ENCODE data around the gene STX1B.
"Not testable (repeated sequence)": the region's sequence is repeated elsewhere in the genome, so short reads cannot be mapped to it uniquely, and the experiment has no call there.

The STX1B gene

DNA sequence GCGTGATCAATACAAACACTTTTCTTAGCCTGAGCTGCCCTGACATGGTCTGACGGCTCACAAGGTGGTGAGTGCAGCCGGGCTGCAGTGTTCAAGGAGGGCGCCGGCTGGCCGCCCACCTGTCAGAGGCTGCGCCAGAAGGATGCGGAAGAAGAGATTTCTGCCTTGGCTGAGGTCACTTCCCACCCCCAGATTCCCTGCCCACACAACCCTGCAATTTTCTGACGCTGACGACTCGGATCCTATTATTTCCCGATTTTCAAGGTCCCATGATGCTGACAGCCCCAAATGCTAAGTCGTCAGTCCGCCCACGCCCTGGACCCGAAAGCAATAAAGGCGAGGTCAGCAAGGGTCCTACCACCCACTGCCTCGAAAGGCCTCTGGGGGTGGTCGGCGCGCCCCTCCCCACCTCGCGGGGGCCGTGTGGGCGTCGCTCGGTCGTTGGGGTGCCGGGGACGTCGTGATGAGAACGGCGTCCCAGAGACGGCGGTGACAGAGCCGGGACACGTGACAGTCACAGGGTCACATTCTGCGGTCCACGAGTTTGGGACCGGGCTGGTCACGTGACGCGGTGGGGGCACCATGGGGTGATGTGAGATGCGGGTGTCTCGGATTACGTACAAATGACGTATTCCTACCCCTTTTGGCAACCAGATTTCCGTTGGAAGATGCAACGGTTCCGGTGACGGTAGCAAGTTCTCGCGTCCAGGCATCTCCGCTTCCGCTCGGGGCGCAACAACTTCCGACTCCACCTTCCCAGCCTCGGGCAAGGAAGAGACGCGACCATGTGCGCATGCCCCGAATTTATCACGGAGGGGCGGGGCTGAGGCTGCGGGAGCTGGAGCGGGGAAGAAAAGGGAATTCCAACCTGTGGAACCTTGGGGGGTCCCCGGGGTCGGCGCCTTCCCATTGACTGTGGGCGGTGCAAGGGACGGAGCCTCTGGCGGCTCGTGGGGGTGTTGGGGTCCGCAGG lies 22.6 kb upstream of the STX1B start, which contains the start of gene STX4:
Gene STX4, plus strand, starts transcription at position 823 of the 973 bp plus-strand sequence. CDS start 248 bp downstream, outside the sequence.
- H3K4me1 ChIP-seq (ENCODE audit: control insufficient read depth, insufficient read depth, low read length), result peaks cover 5% of the 10 kb centered on the region; the same call in 1 of the 2 replicates
- peak within 1 kb of the TSS; percentile 87 for H3K4me3 ChIP-seq (ENCODE audit: low read depth, low read length)
- H3K9me3 ChIP-seq (ENCODE audit: control insufficient read depth, insufficient read depth, low read depth, low read length), result no peaks in the 10 kb centered on the region
- peak within 1 kb of the TSS; percentile 62 for H3K9ac ChIP-seq (ENCODE audit: low read length)
- H3K36me3 ChIP-seq (ENCODE audit: control insufficient read depth, insufficient read depth, low read length), result no peaks in the 10 kb centered on the region
- no peak within 1 kb of the TSS for H3K27ac ChIP-seq (ENCODE audit: low read depth, low read length)
- H3K27me3 ChIP-seq (ENCODE audit: control insufficient read depth, insufficient read depth, low read length), result no peaks in the 10 kb centered on the region

DNA sequence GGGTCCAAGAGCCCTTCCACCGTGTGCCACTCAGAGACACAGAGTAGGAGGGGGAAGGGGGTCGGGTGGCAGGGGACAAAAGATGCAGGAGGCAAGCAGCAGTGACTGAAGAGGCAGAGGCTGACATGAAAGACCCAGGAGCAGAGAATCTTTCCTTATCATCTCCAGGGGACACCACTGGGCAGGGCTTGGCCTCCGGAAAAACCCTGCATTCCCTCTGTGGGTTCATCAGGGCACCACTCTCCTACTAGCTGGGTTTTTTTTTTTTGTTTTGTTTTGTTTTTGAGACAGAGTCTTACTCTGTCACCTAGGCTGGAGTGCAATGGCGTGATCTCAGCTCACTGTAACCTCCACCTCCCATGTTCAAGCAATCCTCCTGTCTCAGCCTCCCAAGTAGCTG lies 20.8 kb upstream of the STX1B start:
- no peaks in the 10 kb centered on the region for H3K27me3 ChIP-seq (ENCODE audit: control insufficient read depth, insufficient read depth, low read length)
- no peaks in the 10 kb centered on the region for H3K9me3 ChIP-seq (ENCODE audit: control insufficient read depth, insufficient read depth, low read depth, low read length)
- H3K9ac ChIP-seq (ENCODE audit: low read length), result no peak overlapping the region
- no peak overlapping the region for H3K4me3 ChIP-seq (ENCODE audit: low read depth, low read length)
- H3K4me1 ChIP-seq (ENCODE audit: control insufficient read depth, insufficient read depth, low read length), result peaks cover 5% of the 10 kb centered on the region; the same call in 1 of the 2 replicates
- no peaks in the 10 kb centered on the region for H3K36me3 ChIP-seq (ENCODE audit: control insufficient read depth, insufficient read depth, low read length)
- H3K27ac ChIP-seq (ENCODE audit: low read depth, low read length), result no peak overlapping the region

DNA sequence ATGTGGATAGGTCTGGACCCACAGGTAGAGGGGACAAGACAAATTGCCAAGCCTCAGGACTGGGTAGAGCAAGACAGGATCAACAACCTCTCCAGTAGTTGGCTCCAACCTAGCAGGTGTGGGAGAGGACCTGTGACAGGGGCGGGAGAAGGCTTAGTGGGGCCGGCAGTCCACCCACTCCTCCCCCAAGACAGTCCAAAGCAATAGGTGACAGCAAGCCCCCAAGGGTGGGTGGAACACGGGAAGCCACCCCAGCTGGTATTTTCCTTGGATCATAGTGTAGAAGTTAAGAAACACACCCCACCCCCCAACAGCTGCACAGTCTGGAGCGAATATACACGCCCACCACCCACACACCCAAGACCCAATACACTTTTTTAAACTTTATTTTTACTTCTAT lies 18.8 kb upstream of the STX1B start:
- H3K9me3 ChIP-seq (ENCODE audit: control insufficient read depth, insufficient read depth, low read depth, low read length), result no peaks in the 10 kb centered on the region
- no peaks in the 10 kb centered on the region for H3K36me3 ChIP-seq (ENCODE audit: control insufficient read depth, insufficient read depth, low read length)
- no peak overlapping the region for H3K4me3 ChIP-seq (ENCODE audit: low read depth, low read length)
- no peak overlapping the region for H3K9ac ChIP-seq (ENCODE audit: low read length)
- H3K4me1 ChIP-seq (ENCODE audit: control insufficient read depth, insufficient read depth, low read length), result peaks cover 12% of the 10 kb centered on the region; the same call in 1 of the 2 replicates
- no peaks in the 10 kb centered on the region for H3K27me3 ChIP-seq (ENCODE audit: control insufficient read depth, insufficient read depth, low read length)
- H3K27ac ChIP-seq (ENCODE audit: low read depth, low read length), result no peak overlapping the region

GRCh38 chr16:31025339-31025738 lies 14.9 kb upstream of the STX1B start:
- no peak overlapping the region for H3K9ac ChIP-seq (ENCODE audit: low read length)
- H3K9me3 ChIP-seq (ENCODE audit: control insufficient read depth, insufficient read depth, low read depth, low read length), result no peaks in the 10 kb centered on the region
- H3K27ac ChIP-seq (ENCODE audit: low read depth, low read length), result no peak overlapping the region
- no peaks in the 10 kb centered on the region for H3K36me3 ChIP-seq (ENCODE audit: control insufficient read depth, insufficient read depth, low read length)
- H3K4me1 ChIP-seq (ENCODE audit: control insufficient read depth, insufficient read depth, low read length), result peaks cover 7% of the 10 kb centered on the region; the same call in 1 of the 2 replicates
- H3K4me3 ChIP-seq (ENCODE audit: low read depth, low read length), result no peak overlapping the region
- no peaks in the 10 kb centered on the region for H3K27me3 ChIP-seq (ENCODE audit: control insufficient read depth, insufficient read depth, low read length)

- Histone ChIP-seq H3K4me1 (ENCODE audit: control insufficient read depth, insufficient read depth, low read length) (peaks cover 7% of the 10 kb centered on the region; the same call in 1 of the 2 replicates), H3K27me3 (ENCODE audit: control insufficient read depth, insufficient read depth, low read length) (no peaks in the 10 kb centered on the region), H3K4me3 (ENCODE audit: low read depth, low read length) (no peak overlapping the region), H3K36me3 (ENCODE audit: control insufficient read depth, insufficient read depth, low read length) (no peaks in the 10 kb centered on the region), H3K27ac (ENCODE audit: low read depth, low read length) (no peak overlapping the region), H3K9me3 (ENCODE audit: control insufficient read depth, insufficient read depth, low read depth, low read length) (no peaks in the 10 kb centered on the region), H3K9ac (ENCODE audit: low read length) (no peak overlapping the region)
Measured at GRCh38 chr16:31023627-31024226, 13.3 kb upstream of the STX1B start.

DNA sequence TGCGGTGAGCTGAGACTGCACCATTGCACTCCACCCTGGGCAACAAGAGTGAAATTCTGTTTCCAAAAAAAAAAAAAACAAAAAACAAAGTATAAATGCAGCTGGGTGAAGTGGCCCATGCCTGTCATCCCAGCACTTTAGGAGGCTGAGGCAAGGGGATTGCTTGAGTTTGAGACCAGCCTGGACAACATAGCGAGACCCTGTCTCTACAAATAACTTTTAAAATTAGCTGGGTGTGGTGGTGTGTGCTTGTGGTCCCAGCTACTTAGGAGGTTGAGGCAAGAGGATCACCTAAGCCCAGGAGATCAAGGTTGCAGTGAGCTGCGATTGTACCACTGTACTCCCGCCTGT lies 12.8 kb upstream of the STX1B start:
- Histone ChIP-seq H3K4me1 (ENCODE audit: control insufficient read depth, insufficient read depth, low read length) (peaks cover 7% of the 10 kb centered on the region; the same call in 1 of the 2 replicates), H3K9ac (ENCODE audit: low read length) (no peak overlapping the region), H3K36me3 (ENCODE audit: control insufficient read depth, insufficient read depth, low read length) (no peaks in the 10 kb centered on the region), H3K27me3 (ENCODE audit: control insufficient read depth, insufficient read depth, low read length) (no peaks in the 10 kb centered on the region), H3K9me3 (ENCODE audit: control insufficient read depth, insufficient read depth, low read depth, low read length) (no peaks in the 10 kb centered on the region), H3K4me3 (ENCODE audit: low read depth, low read length) (no peak overlapping the region), H3K27ac (ENCODE audit: low read depth, low read length) (no peak overlapping the region)

GRCh38 chr16:31022544-31023251 lies 12.3 kb upstream of the STX1B start:
- Histone ChIP-seq H3K36me3 (ENCODE audit: control insufficient read depth, insufficient read depth, low read length) (no peaks in the 10 kb centered on the region), H3K4me1 (ENCODE audit: control insufficient read depth, insufficient read depth, low read length) (peaks cover 7% of the 10 kb centered on the region; the same call in 1 of the 2 replicates), H3K9ac (ENCODE audit: low read length) (no peak overlapping the region), H3K27me3 (ENCODE audit: control insufficient read depth, insufficient read depth, low read length) (no peaks in the 10 kb centered on the region), H3K9me3 (ENCODE audit: control insufficient read depth, insufficient read depth, low read depth, low read length) (no peaks in the 10 kb centered on the region), H3K27ac (ENCODE audit: low read depth, low read length) (no peak overlapping the region), H3K4me3 (ENCODE audit: low read depth, low read length) (no peak overlapping the region)

GRCh38 chr16:31020536-31020935 lies 10.1 kb upstream of the STX1B start:
- Histone ChIP-seq H3K9ac (ENCODE audit: low read length) (no peak overlapping the region), H3K27ac (ENCODE audit: low read depth, low read length) (no peak overlapping the region), H3K9me3 (ENCODE audit: control insufficient read depth, insufficient read depth, low read depth, low read length) (no peaks in the 10 kb centered on the region), H3K27me3 (ENCODE audit: control insufficient read depth, insufficient read depth, low read length) (no peaks in the 10 kb centered on the region), H3K36me3 (ENCODE audit: control insufficient read depth, insufficient read depth, low read length) (no peaks in the 10 kb centered on the region), H3K4me1 (ENCODE audit: control insufficient read depth, insufficient read depth, low read length) (peaks cover 3% of the 10 kb centered on the region; the same call in 1 of the 2 replicates), H3K4me3 (ENCODE audit: low read depth, low read length) (no peak overlapping the region)

GRCh38 chr16:31017756-31018155 lies 7.3 kb upstream of the STX1B start:
- H3K36me3 ChIP-seq (ENCODE audit: control insufficient read depth, insufficient read depth, low read length); H3K9me3 ChIP-seq (ENCODE audit: control insufficient read depth, insufficient read depth, low read depth, low read length); H3K27ac ChIP-seq (ENCODE audit: low read depth, low read length); H3K27me3 ChIP-seq (ENCODE audit: control insufficient read depth, insufficient read depth, low read length); H3K4me3 ChIP-seq (ENCODE audit: low read depth, low read length); H3K9ac ChIP-seq (ENCODE audit: low read length); H3K4me1 ChIP-seq (ENCODE audit: control insufficient read depth, insufficient read depth, low read length): not testable (repeated sequence)

DNA sequence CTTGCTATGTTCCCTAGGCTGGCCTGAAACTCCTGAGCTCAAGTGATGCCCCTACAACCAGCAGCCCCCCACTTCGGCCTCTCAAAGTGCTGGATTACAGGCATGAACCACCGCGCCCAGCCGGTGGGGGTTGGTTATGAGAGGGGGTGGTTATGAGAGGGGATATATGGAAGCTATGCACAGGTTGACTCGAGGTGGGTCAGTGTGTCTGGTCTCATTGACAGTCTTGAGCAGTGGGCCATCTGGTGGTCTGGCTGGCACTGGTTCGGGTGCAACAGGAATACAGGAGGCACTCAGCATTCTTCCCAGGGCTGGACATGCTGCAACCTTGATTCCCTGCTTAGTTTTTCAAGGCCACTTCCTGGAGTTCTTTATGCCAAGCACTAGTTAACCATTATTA lies 5.6 kb upstream of the STX1B start:
- Histone ChIP-seq H3K27ac (ENCODE audit: low read depth, low read length) (no peak overlapping the region), H3K4me3 (ENCODE audit: low read depth, low read length) (no peak overlapping the region), H3K36me3 (ENCODE audit: control insufficient read depth, insufficient read depth, low read length) (no peaks in the 10 kb centered on the region), H3K9me3 (ENCODE audit: control insufficient read depth, insufficient read depth, low read depth, low read length) (no peaks in the 10 kb centered on the region), H3K4me1 (ENCODE audit: control insufficient read depth, insufficient read depth, low read length) (no peaks in the 10 kb centered on the region), H3K9ac (ENCODE audit: low read length) (no peak overlapping the region), H3K27me3 (ENCODE audit: control insufficient read depth, insufficient read depth, low read length) (peaks cover 15% of the 10 kb centered on the region)
